ENCODE data around the gene CEP170B. TPM values are rescaled to one million over a fixed set of nuclear protein-coding genes. Genes with fewer than 3 reads are reported as not detected.

CEP170B gene
- total RNA-seq, 1 donor from 2014 or later = 55.4 TPM

GRCh38 chr14:104864267-104865080, 594 bp upstream of the CEP170B start:
- Histone ChIP-seq H2AFZ (ENCODE audit: low read depth, low read length) (peak overlapping the region; percentile 56), H3K27me3 (ENCODE audit: insufficient read depth, low read length) (peaks cover 14% of the 10 kb centered on the region), H3K27ac (ENCODE audit: low read depth, low read length) (no peak overlapping the region), H3K4me3 (ENCODE audit: insufficient read depth, low read depth, low read length) (peak overlapping the region; percentile 46), H3K9me3 (ENCODE audit: insufficient read depth, low read depth, low read length) (no peaks in the 10 kb centered on the region), H3K9ac (ENCODE audit: low read length) (no peak overlapping the region), H3K36me3 (ENCODE audit: insufficient read depth, low read length) (no peaks in the 10 kb centered on the region), H3K4me2 (ENCODE audit: low read length) (peak overlapping the region; percentile 82), H4K20me1 (ENCODE audit: insufficient read depth, low read length) (peaks cover 34% of the 10 kb centered on the region), H3K4me1 (ENCODE audit: insufficient read depth, low read length) (peaks cover 11% of the 10 kb centered on the region), H3K79me2 (ENCODE audit: insufficient read depth, low read length) (peaks cover 37% of the 10 kb centered on the region)
- Mint-ChIP-seq H3K4me1 (ENCODE audit: low read depth, unreplicated experiment) (peaks cover 11% of the 10 kb centered on the region), H3K27ac (ENCODE audit: unreplicated experiment) (no peak overlapping the region), H3K4me3 (ENCODE audit: unreplicated experiment) (peak overlapping the region; percentile 87), H3K27me3 (ENCODE audit: low read depth, unreplicated experiment) (peaks cover 3% of the 10 kb centered on the region), H3K9me3 (ENCODE audit: unreplicated experiment) (no peaks in the 10 kb centered on the region), H3K36me3 (ENCODE audit: low read depth, unreplicated experiment) (peaks cover 2% of the 10 kb centered on the region)
- TF ChIP-seq EZH2 (IDR thresholded peaks at IDR 0.05; ENCODE audit: insufficient read depth, low read length) = peak; percentile 92
- TF ChIP-seq CTCF (IDR thresholded peaks at IDR 0.05; ENCODE audit: insufficient read depth, low read depth, low read length) = no peak
- DNase-seq (ENCODE audit: low read depth) (no peak), FAIRE-seq (no peak)

GRCh38 chr14:104865631-104866441, 768 bp downstream of the CEP170B start:
- Histone ChIP-seq H3K4me1 (ENCODE audit: insufficient read depth, low read length) (peaks cover 11% of the 10 kb centered on the region), H3K9ac (ENCODE audit: low read length) (peak overlapping the region; percentile 86), H3K36me3 (ENCODE audit: insufficient read depth, low read length) (no peaks in the 10 kb centered on the region), H4K20me1 (ENCODE audit: insufficient read depth, low read length) (peaks cover 48% of the 10 kb centered on the region), H3K79me2 (ENCODE audit: insufficient read depth, low read length) (peaks cover 51% of the 10 kb centered on the region), H3K4me2 (ENCODE audit: low read length) (peak overlapping the region; percentile 90), H3K27me3 (ENCODE audit: insufficient read depth, low read length) (peaks cover 14% of the 10 kb centered on the region), H2AFZ (ENCODE audit: low read depth, low read length) (peak overlapping the region; percentile 47), H3K27ac (ENCODE audit: low read depth, low read length) (peak overlapping the region; percentile 27), H3K4me3 (ENCODE audit: insufficient read depth, low read depth, low read length) (peak overlapping the region; percentile 59), H3K9me3 (ENCODE audit: insufficient read depth, low read depth, low read length) (no peaks in the 10 kb centered on the region)
- Mint-ChIP-seq H3K9me3 (ENCODE audit: unreplicated experiment) (no peaks in the 10 kb centered on the region), H3K36me3 (ENCODE audit: low read depth, unreplicated experiment) (peaks cover 2% of the 10 kb centered on the region), H3K4me1 (ENCODE audit: low read depth, unreplicated experiment) (peaks cover 14% of the 10 kb centered on the region), H3K27ac (ENCODE audit: unreplicated experiment) (peak overlapping the region; percentile 26), H3K27me3 (ENCODE audit: low read depth, unreplicated experiment) (peaks cover 3% of the 10 kb centered on the region), H3K4me3 (ENCODE audit: unreplicated experiment) (peak overlapping the region; percentile 84)
- FAIRE-seq = no peak
- no peak for TF ChIP-seq CTCF (IDR thresholded peaks at IDR 0.05; ENCODE audit: insufficient read depth, low read depth, low read length)
- TF ChIP-seq EZH2 (IDR thresholded peaks at IDR 0.05; ENCODE audit: insufficient read depth, low read length) = no peak
- peak; percentile 54 for DNase-seq (ENCODE audit: low read depth)

All from astrocyte (in vitro differentiated cells and primary cell).